ENCODE data around the gene PDCD11.

- TF ChIP-seq POLR2AphosphoS5 (IDR thresholded peaks at IDR 0.05) (no peak), CTCF (IDR thresholded peaks at IDR 0.05) (no peak), POLR2A (IDR thresholded peaks at IDR 0.05) (no peak)
These were observed 48.1 kb downstream of the PDCD11 start for GRCh38 chr10:103444478-103444877.

Measured in stomach (tissue), 4 donors.